Endothelial cell of umbilical vein (primary cell): ENCODE results near the gene SUSD6. TPM values are rescaled to one million over a fixed set of nuclear protein-coding genes. Genes with fewer than 3 reads are reported as not detected.

Experiments used
- BruUV-seq: library from RNA; stranded (reverse); fragments of 400-500 nt; replicated peaks from 2 replicates; lab custom pipeline; 2021; lab: Mats Ljungman, UMichigan
- CTCF ChIA-PET: fragments of 300-600, 350-600 bp; sonication (Branson Sonifier 250); formaldehyde crosslinking; loops from one replicate; lab custom pipeline; 2021; ENCODE audit warnings: antibody characterized with exemption, inconsistent platforms; lab: Charles Lee
- POLR2A ChIA-PET: fragments of 300-600, 350-600 bp; sonication (Branson Sonifier 250); formaldehyde crosslinking; loops from one replicate; lab custom pipeline; 2021; ENCODE audit warnings: antibody characterized with exemption, inconsistent platforms; lab: Charles Lee
- DNase-seq: peaks from one replicate; pipeline ENCODE4 v3.0.0-alpha.2; 2011; ENCODE audit warnings: low read depth, low spot score
- FAIRE-seq: peaks from 2 replicates; lab custom pipeline; 2011; peaks lifted over from hg19 to GRCh38; lab: Jason Lieb, UNC
- H2AFZ ChIP-seq: 2 replicates; pipeline ENCODE4 v1.6.0; 2012; ENCODE audit warnings: low read depth, low read length, control low read depth, inconsistent platforms
- H3K27ac ChIP-seq: 2 replicates; pipeline ENCODE4 v1.5.1; 2011; ENCODE audit warnings: low read depth, mild to moderate bottlenecking, control low read depth, low read length, moderate library complexity; ENCODE audit not compliant: insufficient read depth
- H3K27me3 ChIP-seq, 2 experiments: 2 replicates each; pipeline versions ENCODE4 v1.6.0 to v1.6.1; 2011; ENCODE audit warnings: low read length in 2 of 2, mixed read lengths in 1 of 2; ENCODE audit not compliant: control insufficient read depth in 2 of 2, insufficient read depth in 2 of 2
- H3K36me3 ChIP-seq, 2 experiments: 2 replicates in 1 of 2; 3 replicates in 1 of 2; pipeline ENCODE4 v1.5.1; 2011; ENCODE audit warnings: low read length in 2 of 2, mild to moderate bottlenecking in 1 of 2, moderate library complexity in 1 of 2; ENCODE audit not compliant: control insufficient read depth in 2 of 2, insufficient read depth in 2 of 2; ENCODE audit errors: extremely low read depth in 1 of 2
- H3K4me1 ChIP-seq: 3 replicates; pipeline ENCODE4 v1.5.1; 2011; ENCODE audit warnings: mild to moderate bottlenecking, low read length; ENCODE audit not compliant: control insufficient read depth, insufficient read depth; ENCODE audit errors: extremely low read depth
- H3K4me2 ChIP-seq: 2 replicates; pipeline ENCODE4 v1.6.1; 2011; ENCODE audit warnings: low read length, control low read depth, mixed read lengths; ENCODE audit not compliant: insufficient read depth
- H3K4me3 ChIP-seq, 3 experiments: fragments of 200-600 bp in 1 of 3; sonication (generic), shearing (Covaris generic) in 1 of 3; replicated peaks in 1 of 3; 2 replicates each; pipeline ENCODE4 v1.5.1; 2011 to 2016; ENCODE audit warnings: control low read depth in 3 of 3, low read length in 3 of 3, mild to moderate bottlenecking in 2 of 3, inconsistent platforms in 1 of 3, low read depth in 1 of 3, moderate library complexity in 1 of 3; ENCODE audit not compliant: insufficient read depth in 1 of 3
- H3K79me2 ChIP-seq: 2 replicates; pipeline ENCODE4 v1.6.0; 2012; ENCODE audit warnings: low read length, inconsistent platforms; ENCODE audit not compliant: control insufficient read depth, insufficient read depth
- H3K9ac ChIP-seq: replicated peaks from 2 replicates; pipeline ENCODE3; 2011; ENCODE audit warnings: low read length, control low read depth; ENCODE audit not compliant: insufficient read depth; ENCODE audit errors: extremely low read depth
- H3K9me1 ChIP-seq: replicated peaks from 3 replicates; pipeline ENCODE4 v1.6.0; 2011; ENCODE audit warnings: mild to moderate bottlenecking, low read length; ENCODE audit not compliant: control insufficient read depth, insufficient read depth; ENCODE audit errors: extremely low read depth
- H3K9me3 ChIP-seq: replicated peaks from 2 replicates; pipeline ENCODE4 v1.5.1; 2012; ENCODE audit warnings: low read length, inconsistent platforms; ENCODE audit not compliant: control insufficient read depth, insufficient read depth
- H4K20me1 ChIP-seq: replicated peaks from 2 replicates; pipeline ENCODE3; 2011; ENCODE audit warnings: mild to moderate bottlenecking, low read length; ENCODE audit not compliant: control insufficient read depth, insufficient read depth; ENCODE audit errors: extremely low read depth
- CTCF ChIP-seq, 2 donors: IDR thresholded peaks; 1 replicate in 1 of 2; 2 replicates in 1 of 2; pipeline ENCODE4 v1.5.1; 2011; ENCODE audit warnings: low read length in 2 of 2, mild to moderate bottlenecking in 2 of 2, moderate library complexity in 2 of 2, control low read depth in 1 of 2, inconsistent platforms in 1 of 2, low read depth in 1 of 2; ENCODE audit not compliant: insufficient read depth in 1 of 2; ENCODE audit errors: extremely low read depth in 1 of 2
- EZH2 ChIP-seq: IDR thresholded peaks from 2 replicates; pipeline ENCODE4 v1.6.1; 2012; ENCODE audit warnings: borderline replicate concordance, low read depth, mild to moderate bottlenecking, moderate library complexity, low read length, inconsistent platforms; ENCODE audit not compliant: severe bottlenecking
- FOS ChIP-seq: IDR thresholded peaks from 2 replicates; pipeline ENCODE4 v1.6.1; 2011; ENCODE audit warnings: mild to moderate bottlenecking, low read length, moderate library complexity, borderline replicate concordance; ENCODE audit not compliant: insufficient read depth
- GATA2 ChIP-seq: IDR thresholded peaks from 2 replicates; pipeline ENCODE4 v1.7.0; 2011; ENCODE audit warnings: low read depth, mild to moderate bottlenecking, moderate library complexity, mixed read lengths, low read length; ENCODE audit not compliant: insufficient read length, insufficient read depth
- JUN ChIP-seq: IDR thresholded peaks from 2 replicates; pipeline ENCODE4 v1.6.1; 2011; ENCODE audit warnings: borderline replicate concordance, low read depth; ENCODE audit not compliant: insufficient read length, insufficient read depth
- MAX ChIP-seq: IDR thresholded peaks from 2 replicates; pipeline ENCODE4 v1.6.1; 2011; ENCODE audit not compliant: insufficient read depth, insufficient read length
- MYC ChIP-seq: IDR thresholded peaks from one replicate; pipeline ENCODE4 v1.6.1; 2011; ENCODE audit warnings: mild to moderate bottlenecking, low read depth, low read length
- POLR2A ChIP-seq: IDR thresholded peaks from 2 replicates; pipeline ENCODE4 v1.6.1; 2012; ENCODE audit warnings: low read depth, mild to moderate bottlenecking, control low read depth, low read length
- POLR2AphosphoS5 ChIP-seq: IDR thresholded peaks from 2 replicates; pipeline ENCODE4 v1.6.1; 2012; ENCODE audit warnings: low read depth, mild to moderate bottlenecking, control low read depth, low read length, moderate library complexity; ENCODE audit not compliant: insufficient read depth
- dilution Hi-C: fragments of 300-500 bp; cut with MboI; formaldehyde crosslinking; loops from one replicate; pipeline ENCODE4 v1.15.0; 2019; ENCODE audit warnings: low sequenced_read_pairs; ENCODE audit not compliant: extremely low pct_ligation_motif_present
- intact Hi-C: fragments of 100-400 bp; cut with micrococcal nuclease; formaldehyde crosslinking; loops from one replicate; pipeline ENCODE4 v1.10.0; 2022
- polyA plus RNA-seq, 4 experiments: library from polyadenylated mRNA; depleted of rRNA in 3 of 4; stranded (reverse) in 3 of 4; unstranded in 1 of 4; fragments of >200 nt; gene quantifications; 2 replicates each; pipeline versions ENCODE4 v1.2.1 to v1.2.3, GENCODE V29; 2011 to 2012; ENCODE audit warnings: missing spikeins in 1 of 4
- total RNA-seq: library from RNA; stranded (reverse); gene quantifications from 2 replicates; pipeline ENCODE4 v1.2.3, GENCODE V29; 2021

Gene SUSD6
- total and polyA plus RNA-seq, 2 donors (not counting 3 experiments of a cell fraction or from before 2014, with no cell fraction given), result 13.4 to 19.5 TPM

GRCh38 chr14:69572030-69572840 lies 39.2 kb upstream of the SUSD6 start:
- dilution Hi-C loops (no loop called here), intact Hi-C loops (no loop called here)
- no peak for DNase-seq

DNA sequence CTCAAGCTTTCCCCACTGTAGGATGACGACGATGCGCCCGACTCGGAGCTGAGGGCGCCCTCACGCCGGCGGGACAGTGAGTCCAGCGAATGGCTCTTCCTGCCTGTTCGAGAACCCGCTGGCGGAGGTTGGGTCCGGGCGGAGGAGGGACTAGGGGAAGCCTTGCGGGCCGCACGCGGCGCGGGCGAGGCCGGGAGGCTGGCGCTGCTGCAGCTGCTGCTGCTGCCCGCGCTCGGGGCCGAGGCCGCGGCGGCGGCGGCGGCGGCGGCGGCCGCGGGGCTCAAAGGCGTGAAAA lies 38.6 kb upstream of the SUSD6 start:
- BruUV-seq, result no TSS peak
- Histone ChIP-seq H3K4me3 (no peak overlapping the region), H3K27ac (no peak overlapping the region), H3K9me3 (no peaks in the 10 kb centered on the region), H4K20me1 (no peaks in the 10 kb centered on the region), H3K36me3 (no peaks in the 10 kb centered on the region), H3K4me2 (no peak overlapping the region), H3K9me1 (no peaks in the 10 kb centered on the region), H3K4me1 (peaks cover 9% of the 10 kb centered on the region), H3K79me2 (no peaks in the 10 kb centered on the region), H3K27me3 (peaks cover 62 to 84% of the 10 kb centered on the region in 2 experiments), H3K9ac (no peak overlapping the region), H2AFZ (no peak overlapping the region)
- POLR2A ChIA-PET, result no interaction called here
- DNase-seq (no peak), FAIRE-seq (no peak)
- CTCF ChIA-PET, result interaction anchor here (0.6 to 3.5 kb wide), 7 partner anchors 12 to 330 kb away, joined by 3 to 22 read pairs (median 5); no protein-coding TSS in a partner anchor
- TF ChIP-seq MYC (no peak), POLR2AphosphoS5 (no peak), JUN (no peak), FOS (no peak), MAX (no peak), EZH2 (no peak), POLR2A (no peak), GATA2 (no peak), CTCF (IDR thresholded peaks at IDR 0.05; ENCODE audit: extremely low read depth in 1 of 2, insufficient read depth in 1 of 2, low read depth in 1 of 2, low read length in 2 of 2) (no peak)
- dilution Hi-C loops, result no loop called here
- intact Hi-C loops, result no loop called here

More at GRCh38 chr14:69572030-69572840, 39.2 kb upstream of the SUSD6 start:
- H3K27me3 ChIP-seq, result peaks cover 66 to 88% of the 10 kb centered on the region in 2 experiments
- H4K20me1 ChIP-seq, result no peaks in the 10 kb centered on the region
- ChIA-PET POLR2A (no interaction called here), CTCF (interaction anchor here (0.6 to 3.5 kb wide), 9 partner anchors 9 to 329 kb away, joined by 3 to 22 read pairs (median 4); no protein-coding TSS in a partner anchor)
- no peaks in the 10 kb centered on the region for H3K79me2 ChIP-seq
- FAIRE-seq, result no peak
- no peaks in the 10 kb centered on the region for H3K36me3 ChIP-seq
- H3K9ac ChIP-seq, result no peak overlapping the region
- no peak overlapping the region for H3K4me3 ChIP-seq
- peaks cover 9% of the 10 kb centered on the region for H3K4me1 ChIP-seq
- no peaks in the 10 kb centered on the region for H3K9me3 ChIP-seq
- TF ChIP-seq JUN (no peak), POLR2A (no peak), MYC (no peak)
- no TSS peak for BruUV-seq
- peak overlapping the region; percentile 18 for H2AFZ ChIP-seq
- H3K9me1 ChIP-seq, result no peaks in the 10 kb centered on the region
- no peak overlapping the region for H3K4me2 ChIP-seq
- H3K27ac ChIP-seq, result no peak overlapping the region
